H1 (cell line): ENCODE results near the gene ADRB2. TPM values are rescaled to one million over a fixed set of nuclear protein-coding genes. Genes with fewer than 3 reads are reported as not detected.

Experiments
- BACH1 ChIP-seq: IDR thresholded peaks from 2 replicates; pipeline ENCODE4 v1.6.1; 2012; ENCODE audit warnings: low read length, improper control_type of control experiment
- KDM5A ChIP-seq: fragments of 200-600 bp; IDR thresholded peaks from 2 replicates; pipeline ENCODE4 v1.7.1; 2012; ENCODE audit warnings: mild to moderate bottlenecking, low read length, inconsistent platforms, mixed read lengths
- POLR2A ChIP-seq, 2 experiments: IDR thresholded peaks; 1 replicate in 1 of 2; 2 replicates in 1 of 2; pipeline ENCODE4 v1.6.1; 2011; ENCODE audit warnings: low read depth in 2 of 2, low read length in 2 of 2, mild to moderate bottlenecking in 2 of 2; ENCODE audit errors: control extremely low read depth in 1 of 2
- SP1 ChIP-seq: IDR thresholded peaks from 2 replicates; pipeline ENCODE4 v1.6.1; 2011; ENCODE audit warnings: low read depth, low read length
- polyA plus RNA-seq, 7 experiments: library from polyadenylated mRNA; depleted of rRNA in 3 of 7; stranded (reverse) in 5 of 7; unstranded in 2 of 7; fragments of >200 nt in 5 of 7; fragments of 200-250 nt in 2 of 7; gene quantifications; 1 replicate in 5 of 7; 2 replicates in 1 of 7; 4 replicates in 1 of 7; pipeline versions ENCODE4 v1.2.1 to v1.2.3, GENCODE V29; 2011 to 2013; ENCODE audit warnings: missing spikeins in 2 of 7, mixed read lengths in 2 of 7
- total RNA-seq: library from RNA; stranded (reverse); fragmentation: NEBNext Ultra II Directional; extraction: Animal tissue kit (Norgen Biotek cat#: 25700); gene quantifications from 2 replicates; pipeline ENCODE4 v1.2.1, GENCODE V29; 2021

The ADRB2 gene
- total and polyA plus RNA-seq, 2 of the 8 experiments (the other 6 are each of a cell fraction or from before 2014, with no cell fraction given), result 0.65 to 0.77 TPM

DNA sequence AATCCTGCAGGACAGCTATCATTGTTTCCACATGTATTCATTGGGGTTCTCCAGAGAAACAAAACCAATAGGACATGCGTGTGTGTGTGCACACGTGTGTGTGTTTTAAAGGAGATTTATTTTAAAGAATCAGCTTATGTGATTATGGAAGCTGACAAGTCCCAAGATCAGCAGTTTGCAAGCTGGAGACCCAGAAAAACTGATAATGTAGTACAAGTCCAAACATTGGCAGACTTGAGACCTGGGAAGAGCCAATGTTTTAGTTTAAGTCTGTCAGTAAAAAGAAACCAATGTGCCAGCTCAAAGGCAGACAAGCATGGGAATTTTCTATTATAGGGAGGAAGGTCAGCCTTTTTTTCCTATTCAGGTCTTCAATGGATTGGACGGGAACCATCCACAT is 35.3 kb downstream of the ADRB2 start (continued):
- TF ChIP-seq BACH1 (no peak), POLR2A (IDR thresholded peaks at IDR 0.05; ENCODE audit: control extremely low read depth in 1 of 2, low read depth in 2 of 2, low read length in 2 of 2) (no peak), KDM5A (no peak), SP1 (no peak)
